GM18873 (cell line): ENCODE measurements around the gene MGRN1.

Experiments
- ATAC-seq: cut with Tn5 transposase; IDR thresholded peaks from one replicate; pipeline ENCODE4 v1.9.1; 2021; ENCODE audit warnings: mild to moderate bottlenecking, moderate library complexity, moderate number of reproducible peaks; ENCODE audit not compliant: unreplicated experiment, low FRiP score

Gene MGRN1

GRCh38 chr16:4618645-4619418, 5.8 kb upstream of the MGRN1 start:
- no peak for ATAC-seq

- ATAC-seq: no peak
Measured at GRCh38 chr16:4623593-4623992, 1.0 kb upstream of the MGRN1 start.

- peak; percentile 44 for ATAC-seq
Measured at GRCh38 chr16:4624827-4625559, 367 bp downstream of the MGRN1 start.

GRCh38 chr16:4625560-4626159, 1.0 kb downstream of the MGRN1 start:
- ATAC-seq: peak; percentile 19

- ATAC-seq: no peak
Measured at GRCh38 chr16:4626396-4626795, 1.8 kb downstream of the MGRN1 start.

- ATAC-seq: no peak
Measured at GRCh38 chr16:4628283-4628682, 3.7 kb downstream of the MGRN1 start.

GRCh38 chr16:4631444-4631843, 6.8 kb downstream of the MGRN1 start:
- ATAC-seq: no peak

GRCh38 chr16:4633910-4634635, 9.4 kb downstream of the MGRN1 start:
- no peak for ATAC-seq

- ATAC-seq: no peak
Measured at GRCh38 chr16:4634768-4635167, 10.1 kb downstream of the MGRN1 start.

GRCh38 chr16:4636196-4636595, 11.6 kb downstream of the MGRN1 start:
- no peak for ATAC-seq

- ATAC-seq: no peak
Measured at GRCh38 chr16:4637501-4638166, 13.0 kb downstream of the MGRN1 start.

- no peak for ATAC-seq
Measured at GRCh38 chr16:4639899-4640509, 15.4 kb downstream of the MGRN1 start.

GRCh38 chr16:4640572-4641305, 16.1 kb downstream of the MGRN1 start:
- no peak for ATAC-seq

GRCh38 chr16:4641306-4641687, 16.7 kb downstream of the MGRN1 start:
- no peak for ATAC-seq

GRCh38 chr16:4641895-4642294, 17.3 kb downstream of the MGRN1 start:
- no peak for ATAC-seq

GRCh38 chr16:4646773-4647643, 22.4 kb downstream of the MGRN1 start:
- no peak for ATAC-seq

GRCh38 chr16:4647644-4647980, 23.0 kb downstream of the MGRN1 start:
- no peak for ATAC-seq

GRCh38 chr16:4648917-4649316, 24.3 kb downstream of the MGRN1 start:
- no peak for ATAC-seq
